HS-5 (cell line): ENCODE results near the gene BPTF.
"Not testable (repeated sequence)": the region's sequence is repeated elsewhere in the genome, so short reads cannot be mapped to it uniquely, and the experiment has no call there.

Source experiments
- DNase-seq: peaks from one replicate; pipeline ENCODE4 v3.0.0-alpha.2; 2012; ENCODE audit warnings: low read depth

Gene BPTF

DNA sequence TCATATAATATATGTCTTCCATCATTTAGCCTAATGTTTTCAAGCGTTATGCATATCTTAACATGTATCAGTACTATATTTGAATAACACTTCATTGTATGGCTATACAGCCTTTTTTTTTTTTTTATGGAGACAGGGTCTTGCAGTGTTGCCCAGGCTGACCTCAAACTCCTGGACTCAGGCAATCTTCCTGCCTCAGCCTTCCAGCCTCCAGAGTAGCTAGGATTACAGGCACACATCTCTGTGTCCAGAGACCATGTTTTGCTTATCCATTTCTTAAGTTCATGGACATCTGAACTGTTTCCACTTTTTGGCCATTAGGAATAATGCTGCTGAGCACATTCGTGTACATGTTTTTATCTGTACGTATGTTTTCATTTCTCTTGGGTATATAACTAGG lies 7.8 kb downstream of the BPTF start:
- DNase-seq = no peak

DNA sequence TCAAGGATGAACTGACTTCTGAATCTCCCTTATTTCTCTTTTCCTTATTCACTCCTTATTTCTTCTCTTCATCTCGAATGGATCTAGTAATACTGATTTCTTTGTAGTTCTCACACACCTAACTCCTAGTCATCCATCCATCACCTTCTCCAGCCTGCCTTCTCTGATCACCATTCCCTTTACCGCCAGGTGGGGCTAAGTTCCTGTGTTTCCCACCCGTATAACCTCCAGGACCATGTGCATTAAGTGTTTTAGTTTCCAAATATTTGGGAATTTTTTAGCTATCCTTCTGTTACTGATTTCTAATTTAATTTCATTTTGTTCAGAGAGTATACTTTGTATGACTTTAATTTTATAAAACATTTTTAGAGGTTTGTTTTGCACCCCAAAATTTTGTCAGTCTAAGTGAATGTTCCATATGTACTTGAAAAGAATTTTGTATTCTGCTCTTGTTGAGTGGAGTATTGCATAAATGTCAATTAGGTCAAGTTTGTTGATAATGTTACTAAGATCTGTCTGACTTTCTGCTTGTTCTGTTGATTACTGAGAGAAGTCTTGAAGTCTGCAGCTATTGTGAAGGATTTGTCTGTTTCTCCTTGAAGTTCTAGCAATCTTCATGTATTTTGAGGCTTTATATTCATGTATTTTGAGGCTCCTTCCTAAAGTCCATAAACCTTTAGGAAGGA lies 8.8 kb downstream of the BPTF start:
- DNase-seq = no peak

- no peak for DNase-seq
Measured at GRCh38 chr17:67834634-67835033, 9.3 kb downstream of the BPTF start.

GRCh38 chr17:67836205-67836987 lies 11.1 kb downstream of the BPTF start:
- DNase-seq = peak; percentile 75

GRCh38 chr17:67837965-67838364 lies 12.7 kb downstream of the BPTF start:
- no peak for DNase-seq

GRCh38 chr17:67838538-67838937 lies 13.2 kb downstream of the BPTF start:
- DNase-seq = no peak

DNA sequence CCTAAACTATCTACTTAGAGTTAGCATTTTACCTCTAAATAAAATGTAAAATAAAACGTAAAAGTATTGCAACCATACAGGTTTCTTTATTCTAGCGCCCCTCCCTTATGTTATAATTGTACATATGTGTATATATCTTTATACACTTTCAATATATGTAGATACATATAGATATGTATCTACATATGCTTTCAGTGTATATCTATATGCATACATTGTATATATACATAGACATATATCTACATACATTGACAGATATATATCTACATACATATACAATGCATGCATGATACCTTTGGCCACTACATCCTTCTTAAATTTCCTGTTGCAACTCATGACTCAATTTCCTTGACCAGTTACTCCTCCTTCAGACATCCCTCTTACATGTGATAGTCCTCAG lies 16.7 kb downstream of the BPTF start:
- no peak for DNase-seq

- no peak for DNase-seq
Measured at GRCh38 chr17:67842648-67843047, 17.3 kb downstream of the BPTF start.

DNA sequence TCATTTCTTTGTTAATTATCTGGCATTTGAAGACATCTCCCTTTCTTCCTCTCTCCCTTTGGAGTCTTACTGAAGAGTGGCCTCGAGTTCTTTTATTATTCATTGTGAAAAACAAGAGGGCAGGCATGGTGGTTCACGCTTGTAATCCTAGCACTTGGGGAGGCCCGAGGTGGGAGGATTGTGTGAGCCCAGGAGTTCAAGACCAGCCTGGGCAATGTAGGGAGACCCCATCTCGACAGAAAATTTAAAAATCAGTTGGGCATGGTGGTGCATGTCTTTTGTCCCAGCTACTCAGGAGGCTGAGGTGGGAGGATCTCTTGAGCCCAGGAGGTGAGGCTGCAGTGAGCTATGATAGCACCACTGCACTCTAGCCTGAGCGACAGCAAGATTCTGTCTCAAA lies 20.1 kb downstream of the BPTF start:
- DNase-seq = no peak

DNA sequence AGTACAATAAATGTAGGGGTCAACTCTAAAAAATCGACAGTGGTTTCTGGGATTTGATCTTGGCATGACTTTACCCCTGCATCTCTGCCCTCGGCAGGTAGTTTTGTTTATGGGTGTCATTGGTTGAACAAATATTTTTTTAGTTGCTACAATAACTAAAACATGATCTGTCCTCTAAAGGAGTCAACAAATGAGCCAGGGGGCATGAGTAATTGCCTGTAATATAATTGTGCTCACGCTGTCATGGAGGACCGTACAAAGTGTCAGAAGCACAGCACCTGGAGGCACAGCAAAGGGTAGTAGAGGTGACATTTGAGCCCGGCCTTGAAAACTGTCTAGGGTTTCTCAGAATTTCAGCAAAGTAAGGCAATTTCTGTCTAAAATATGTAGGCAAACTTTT lies 22.9 kb downstream of the BPTF start:
- not testable (repeated sequence) for DNase-seq

- not testable (repeated sequence) for DNase-seq
Measured at GRCh38 chr17:67848846-67849245, 23.5 kb downstream of the BPTF start.

DNA sequence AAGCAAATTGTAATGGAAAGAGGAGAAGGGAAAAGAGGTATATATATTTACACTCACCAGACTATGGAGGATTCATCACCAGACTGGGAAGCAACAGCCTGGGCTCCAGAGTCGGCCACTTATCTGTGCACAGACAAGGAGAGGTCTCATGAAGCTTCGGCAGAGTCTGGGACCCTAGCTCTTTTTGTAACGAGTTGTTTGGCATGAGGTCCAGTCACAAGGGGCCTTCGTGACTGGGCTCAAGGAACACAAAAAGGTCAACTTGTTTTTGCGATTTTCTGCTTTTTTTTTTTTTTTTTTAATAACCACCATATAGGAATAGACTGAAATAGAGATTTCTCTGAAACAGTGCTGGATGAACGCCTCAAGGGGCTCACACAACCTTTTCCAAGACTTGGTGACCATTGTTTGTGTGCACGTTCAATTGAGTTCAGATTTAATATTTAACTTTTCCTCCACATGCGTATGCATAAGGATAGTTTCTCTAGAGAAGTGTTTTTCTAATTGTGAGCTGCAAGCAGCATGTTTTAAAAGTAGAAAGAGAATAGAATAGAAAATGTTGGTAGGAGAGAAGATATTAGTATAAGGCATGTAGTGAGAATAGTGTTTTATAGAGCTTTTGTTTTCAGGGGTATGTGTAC lies 25.8 kb downstream of the BPTF start:
- no peak for DNase-seq

DNA sequence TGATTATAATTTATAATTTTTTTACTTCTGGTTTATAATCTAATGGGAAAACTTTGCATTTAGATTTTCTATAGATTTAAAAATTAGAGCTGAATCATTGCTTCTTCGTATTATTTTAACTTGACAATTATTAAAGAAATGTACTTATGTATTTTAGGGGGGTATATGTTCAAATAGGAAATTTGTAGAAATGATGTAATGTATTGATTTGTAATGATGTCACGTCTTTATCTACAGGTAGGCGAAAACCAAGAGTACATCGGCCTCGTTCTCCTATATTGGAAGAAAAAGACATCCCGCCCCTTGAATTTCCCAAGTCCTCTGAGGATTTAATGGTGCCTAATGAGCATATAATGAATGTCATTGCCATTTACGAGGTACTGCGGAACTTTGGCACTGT lies 28.4 kb downstream of the BPTF start:
- no peak for DNase-seq

DNA sequence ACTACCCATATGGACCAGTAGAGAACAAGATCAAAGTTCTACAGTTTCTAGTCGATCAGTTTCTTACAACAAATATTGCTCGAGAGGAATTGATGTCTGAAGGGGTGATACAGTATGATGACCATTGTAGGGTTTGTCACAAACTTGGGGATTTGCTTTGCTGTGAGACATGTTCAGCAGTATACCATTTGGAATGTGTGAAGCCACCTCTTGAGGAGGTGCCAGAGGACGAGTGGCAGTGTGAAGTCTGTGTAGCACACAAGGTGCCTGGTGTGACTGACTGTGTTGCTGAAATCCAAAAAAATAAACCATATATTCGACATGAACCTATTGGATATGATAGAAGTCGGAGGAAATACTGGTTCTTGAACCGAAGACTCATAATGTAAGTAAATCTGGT lies 29.1 kb downstream of the BPTF start:
- DNase-seq = no peak

DNA sequence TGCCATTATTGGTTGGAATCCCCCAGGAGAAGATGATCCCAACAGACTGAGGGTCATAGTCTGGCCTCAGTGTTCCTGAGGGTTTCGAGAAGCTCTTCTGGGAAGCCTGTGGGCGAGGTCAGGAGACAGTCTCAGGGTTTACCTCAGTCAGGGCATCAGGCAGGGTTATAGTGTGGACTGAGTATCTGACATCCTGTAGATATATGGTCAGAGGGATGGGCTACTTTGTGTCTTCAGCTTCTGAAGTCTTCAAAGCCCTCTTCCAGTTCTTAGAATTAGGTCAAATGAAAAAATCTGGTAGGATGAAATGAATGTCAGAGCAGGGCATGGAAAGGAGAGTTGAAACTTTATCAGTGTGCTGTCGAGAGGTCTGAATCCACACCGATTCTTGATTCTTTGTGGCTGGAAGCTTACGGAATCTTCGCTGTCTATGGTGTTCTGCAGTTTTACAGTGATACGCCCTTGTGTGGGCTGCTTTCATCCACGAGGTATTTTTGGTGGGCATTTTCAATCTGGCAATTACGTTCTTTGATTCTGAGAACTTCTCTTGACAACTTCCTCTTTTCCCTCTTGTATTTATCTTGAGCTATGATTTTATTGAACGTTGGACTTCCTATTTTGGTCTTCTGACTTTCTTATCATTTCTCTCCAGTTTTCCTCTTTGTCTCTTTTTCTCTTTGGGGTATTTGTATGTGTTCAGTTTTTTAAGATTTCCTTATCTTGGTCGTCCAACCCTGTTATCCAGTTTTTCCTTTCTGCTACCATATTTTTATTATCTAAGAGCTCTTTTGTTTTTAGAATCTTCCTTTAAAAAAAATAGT lies 30.4 kb downstream of the BPTF start:
- no peak for DNase-seq

GRCh38 chr17:67856402-67856801 lies 31.1 kb downstream of the BPTF start:
- not testable (repeated sequence) for DNase-seq

GRCh38 chr17:67862614-67863217 lies 37.4 kb downstream of the BPTF start:
- DNase-seq = no peak

DNA sequence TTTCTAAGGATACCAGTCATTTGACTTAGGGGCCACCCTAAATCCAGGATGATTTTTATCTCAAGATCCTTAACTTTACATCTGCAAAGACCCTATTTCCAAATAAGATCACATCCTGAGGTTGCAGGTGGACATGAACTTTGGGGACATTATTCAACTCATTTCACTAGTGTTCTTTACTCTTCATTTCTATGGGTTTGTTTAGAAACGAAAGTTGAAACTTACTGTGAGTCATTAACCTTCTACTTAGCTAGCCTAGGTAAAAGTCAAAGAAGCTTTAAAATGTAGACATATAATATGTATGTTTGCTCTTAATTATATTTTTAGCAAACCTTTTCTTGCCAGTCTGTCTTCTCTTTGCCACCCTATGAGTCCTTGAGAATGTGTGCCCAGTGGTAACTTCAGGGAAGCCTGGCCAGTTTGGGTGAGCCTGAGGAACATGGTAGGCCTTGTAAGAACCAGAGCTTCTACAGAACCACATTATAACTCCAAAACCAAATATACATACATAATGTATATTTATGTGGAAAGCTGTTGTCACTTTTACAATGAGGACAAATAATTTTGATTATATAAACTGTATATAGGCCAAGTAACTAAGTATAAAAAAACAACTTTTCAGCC lies 38.4 kb downstream of the BPTF start:
- no peak for DNase-seq

DNA sequence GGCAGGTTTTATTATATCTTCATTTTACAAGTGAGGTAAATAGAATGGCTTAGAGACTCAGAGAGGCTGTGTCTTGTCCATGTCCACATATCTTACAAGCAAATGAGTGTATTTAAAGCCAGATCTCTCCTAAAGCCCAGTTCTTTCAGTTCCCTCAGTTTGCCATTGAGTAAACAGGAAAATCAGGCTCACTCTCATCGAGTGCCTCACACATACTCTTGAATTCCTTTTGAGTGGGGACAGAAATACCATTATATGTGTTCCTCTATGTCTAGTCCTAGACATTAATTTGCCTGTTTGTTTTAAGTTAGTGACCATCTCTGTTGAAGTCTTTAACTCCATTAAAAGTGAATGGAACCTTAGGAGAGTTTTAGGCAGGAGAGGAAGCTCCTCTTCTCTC lies 40.1 kb downstream of the BPTF start:
- DNase-seq = no peak

DNA sequence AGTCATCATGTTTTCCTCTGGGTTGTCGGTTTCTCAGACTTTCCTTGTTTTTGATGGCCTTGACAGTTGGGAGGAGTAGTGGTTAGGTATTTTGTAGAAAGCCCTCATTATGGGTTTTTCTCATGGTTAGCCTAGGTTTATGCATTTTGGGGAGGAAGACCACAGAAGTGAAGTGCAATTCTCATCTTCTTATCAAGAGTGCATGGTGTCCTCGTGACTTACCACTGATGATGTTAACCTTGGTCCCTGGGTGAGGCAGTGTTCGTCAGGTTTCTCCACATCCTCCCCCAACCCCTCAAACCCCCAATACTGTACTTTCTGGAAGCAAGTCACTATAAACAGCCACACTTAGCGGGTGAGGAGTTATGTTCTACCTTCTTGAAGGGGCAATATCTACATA lies 42.3 kb downstream of the BPTF start:
- no peak for DNase-seq

DNA sequence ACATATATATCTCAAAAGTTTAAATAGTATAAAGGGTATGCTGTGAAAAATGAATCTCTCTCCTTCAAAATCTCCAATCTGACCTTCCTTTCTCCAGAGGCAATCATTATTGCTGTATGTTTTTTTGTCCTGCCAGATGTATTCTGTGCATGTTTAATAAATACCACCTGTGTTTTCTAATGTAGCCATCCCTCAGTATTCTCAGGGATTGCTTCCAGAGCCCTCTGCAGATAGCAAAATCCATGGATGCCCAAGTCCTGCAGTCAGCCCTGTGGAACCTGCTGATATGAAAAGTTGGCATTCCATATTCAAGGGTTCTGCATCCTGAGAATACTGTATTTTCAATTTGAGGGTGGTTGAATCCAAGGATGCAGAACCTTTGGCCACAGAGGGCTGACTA lies 42.9 kb downstream of the BPTF start:
- DNase-seq = no peak

- DNase-seq = no peak
Measured at GRCh38 chr17:67879662-67880061, 54.4 kb downstream of the BPTF start.
